Measurements from ENCODE around the gene CHSY3.

- no peak for TF ChIP-seq CTCF (IDR thresholded peaks at IDR 0.05; ENCODE audit: low read depth, low read length, poor library complexity, severe bottlenecking)
- no peak for TF ChIP-seq EZH2phosphoT487 (IDR thresholded peaks at IDR 0.05; ENCODE audit: borderline replicate concordance, low read length)
These were observed 267.4 kb downstream of the CHSY3 start for GRCh38 chr5:130171699-130172098.
